Neutrophil (primary cell): ENCODE measurements around the gene KCTD11.

Source experiments
- H3K27ac ChIP-seq: fragments of 200-600 bp; sonication (generic); 2 replicates; pipeline ENCODE4 v1.5.1; 2016; ENCODE audit warnings: mild to moderate bottlenecking, moderate library complexity
- H3K27me3 ChIP-seq: fragments of 200-600 bp; sonication (generic); 2 replicates; pipeline ENCODE4 v1.6.0; 2016; ENCODE audit warnings: mild to moderate bottlenecking
- H3K36me3 ChIP-seq: fragments of 200-600 bp; sonication (generic); 2 replicates; pipeline ENCODE4 v1.5.1; 2017
- H3K4me1 ChIP-seq, 2 experiments: fragments of 200-600 bp in 1 of 2; sonication (generic) in 1 of 2; 1 replicate in 1 of 2; 2 replicates in 1 of 2; pipeline versions ENCODE4 v1.5.1 to v1.6.1; 2013 to 2016; ENCODE audit warnings: low read depth in 1 of 2, low read length in 1 of 2, mild to moderate bottlenecking in 1 of 2, moderate library complexity in 1 of 2; ENCODE audit not compliant: control insufficient read depth in 1 of 2, insufficient read depth in 1 of 2
- H3K4me3 ChIP-seq, 2 experiments: fragments of 200-600 bp in 1 of 2; sonication (generic) in 1 of 2; 1 replicate in 1 of 2; 2 replicates in 1 of 2; pipeline ENCODE4 v1.5.1; 2013 to 2016; ENCODE audit warnings: low read depth in 1 of 2, low read length in 1 of 2, mild to moderate bottlenecking in 1 of 2, moderate library complexity in 1 of 2
- H3K9me3 ChIP-seq: fragments of 200-600 bp; sonication (generic); 2 replicates; pipeline ENCODE4 v1.5.1; 2016
- TF ChIP-seq, protein P1 (sequence below): fragments of 200-600 bp; sonication (generic); IDR thresholded peaks from 2 replicates; pipeline ENCODE4 v1.5.1; 2016; ENCODE audit warnings: antibody characterized with exemption

KCTD11 gene

DNA sequence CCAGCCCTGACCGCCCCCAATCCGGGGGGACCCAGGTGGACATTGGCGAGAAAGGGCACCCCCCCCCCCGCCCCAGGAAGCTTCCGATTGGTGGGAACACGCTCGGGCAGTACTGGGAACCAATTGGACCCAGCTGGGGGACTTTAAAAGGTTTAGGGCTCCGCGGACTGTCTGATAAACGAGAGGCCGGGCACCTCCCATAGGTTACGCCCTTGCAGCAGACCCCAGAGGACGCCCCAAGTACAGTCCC, 51.7 kb downstream of the KCTD11 start:
- Histone ChIP-seq H3K9me3 (no peaks in the 10 kb centered on the region), H3K27ac (peak overlapping the region; percentile 72), H3K4me1 (peaks cover 14 to 30% of the 10 kb centered on the region in 2 experiments), H3K27me3 (peaks cover 44% of the 10 kb centered on the region), H3K4me3 (peak overlapping the region; percentile 65 to 71), H3K36me3 (no peaks in the 10 kb centered on the region)
- TF ChIP-seq, protein P1, sequence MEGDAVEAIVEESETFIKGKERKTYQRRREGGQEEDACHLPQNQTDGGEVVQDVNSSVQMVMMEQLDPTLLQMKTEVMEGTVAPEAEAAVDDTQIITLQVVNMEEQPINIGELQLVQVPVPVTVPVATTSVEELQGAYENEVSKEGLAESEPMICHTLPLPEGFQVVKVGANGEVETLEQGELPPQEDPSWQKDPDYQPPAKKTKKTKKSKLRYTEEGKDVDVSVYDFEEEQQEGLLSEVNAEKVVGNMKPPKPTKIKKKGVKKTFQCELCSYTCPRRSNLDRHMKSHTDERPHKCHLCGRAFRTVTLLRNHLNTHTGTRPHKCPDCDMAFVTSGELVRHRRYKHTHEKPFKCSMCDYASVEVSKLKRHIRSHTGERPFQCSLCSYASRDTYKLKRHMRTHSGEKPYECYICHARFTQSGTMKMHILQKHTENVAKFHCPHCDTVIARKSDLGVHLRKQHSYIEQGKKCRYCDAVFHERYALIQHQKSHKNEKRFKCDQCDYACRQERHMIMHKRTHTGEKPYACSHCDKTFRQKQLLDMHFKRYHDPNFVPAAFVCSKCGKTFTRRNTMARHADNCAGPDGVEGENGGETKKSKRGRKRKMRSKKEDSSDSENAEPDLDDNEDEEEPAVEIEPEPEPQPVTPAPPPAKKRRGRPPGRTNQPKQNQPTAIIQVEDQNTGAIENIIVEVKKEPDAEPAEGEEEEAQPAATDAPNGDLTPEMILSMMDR, result no peak

DNA sequence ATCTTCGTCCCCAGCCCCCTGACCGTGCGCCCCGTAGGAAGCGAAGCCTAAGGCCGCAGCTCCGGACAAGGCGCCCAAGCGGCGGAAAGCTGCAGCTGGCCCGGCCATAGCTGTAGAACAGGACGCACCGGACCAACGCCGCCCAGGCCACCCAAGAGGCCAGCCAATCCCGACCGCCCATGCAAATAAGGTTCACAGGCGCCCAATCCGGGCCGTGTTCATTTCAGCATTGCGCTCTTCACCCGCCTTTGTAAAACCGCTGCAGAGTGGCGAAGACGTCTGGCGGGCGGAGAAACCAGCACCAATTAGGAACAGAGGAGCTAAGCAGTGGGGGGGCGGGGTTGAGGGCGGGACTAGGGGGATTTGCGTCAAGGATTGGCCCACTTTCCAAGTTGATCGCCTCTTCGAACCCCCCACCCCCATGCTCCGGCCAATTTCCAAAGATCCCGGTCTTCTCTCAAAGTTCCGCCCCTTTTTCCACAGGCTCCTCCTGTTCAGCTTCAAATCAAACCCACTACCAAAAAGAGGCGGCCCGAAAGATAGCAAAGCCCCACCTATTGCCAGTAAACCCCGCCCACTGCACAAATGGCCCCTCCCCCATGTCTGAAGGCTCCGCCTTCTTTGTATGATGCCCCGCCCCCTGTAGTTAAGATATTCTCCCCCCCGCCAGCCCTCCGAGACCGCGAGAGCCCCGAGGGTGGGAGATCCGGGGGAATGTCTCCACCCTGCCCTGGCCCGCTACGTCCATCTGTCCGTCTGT, 52.2 kb downstream of the KCTD11 start, which contains the start of gene TMEM256:
Gene TMEM256 (minus strand): TSS at position 121 of the 760 bp plus-strand sequence. CDS start 13 bp downstream, at position 108.
- no peaks in the 10 kb centered on the region for H3K9me3 ChIP-seq
- no peaks in the 10 kb centered on the region for H3K36me3 ChIP-seq
- peak within 1 kb of the TSS; percentile 72 for H3K27ac ChIP-seq
- H3K4me1 ChIP-seq, result peaks cover 14 to 30% of the 10 kb centered on the region in 2 experiments
- peak within 1 kb of the TSS; percentile 65 to 71 for H3K4me3 ChIP-seq
- TF ChIP-seq, protein P1, result peak; percentile 84
- peaks cover 49% of the 10 kb centered on the region for H3K27me3 ChIP-seq
